Putamen (tissue), 1 donor: ENCODE results near the gene CTNNA2.
A peak's percentile ranks its signal among the peaks of the same experiment; 100 is the strongest.

Experiments
- DNase-seq: peaks from one replicate; pipeline ENCODE4 v3.0.0-alpha.2; 2016; ENCODE audit warnings: low spot score

CTNNA2 gene

DNA sequence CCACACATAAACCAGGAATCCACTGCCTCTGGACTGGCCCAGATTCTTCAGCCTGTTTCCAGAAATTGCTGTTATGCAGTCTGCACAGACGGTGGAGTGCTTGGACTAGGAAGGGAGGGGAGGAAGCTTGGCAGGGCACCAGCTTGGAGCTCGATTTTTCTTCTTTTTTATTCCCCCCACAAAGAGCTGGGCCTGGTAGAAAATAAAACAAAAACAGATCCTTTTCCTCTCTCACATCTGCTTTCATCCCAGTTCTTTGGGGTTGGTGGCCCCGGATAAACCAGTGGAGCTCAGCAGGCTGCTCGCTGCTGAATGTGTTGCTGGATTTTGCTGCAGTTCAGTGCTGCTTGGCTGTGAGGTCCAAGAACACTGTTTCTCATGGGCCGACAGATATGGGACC is 775.7 kb downstream of the CTNNA2 start:
- DNase-seq, result peak; percentile 72

DNA sequence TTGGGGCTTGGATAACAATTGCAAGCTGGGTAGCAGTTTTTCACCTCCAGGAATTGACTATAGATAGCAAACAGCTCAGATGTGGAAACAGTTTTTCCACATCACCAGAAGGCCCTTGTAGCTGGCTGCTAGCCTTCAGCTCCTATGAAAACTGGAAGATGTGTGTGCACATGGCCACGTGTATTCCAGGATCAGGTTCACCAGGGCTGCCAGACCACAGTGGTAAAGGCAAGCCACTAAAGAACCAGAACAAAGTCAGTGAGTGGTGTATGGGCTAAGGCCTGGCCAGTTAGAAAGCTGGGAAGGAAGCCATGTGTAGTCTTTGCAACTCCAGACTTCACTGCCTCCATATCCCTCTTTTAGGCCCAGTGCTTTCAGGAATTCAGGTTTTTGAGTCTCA is 778.8 kb downstream of the CTNNA2 start:
- DNase-seq, result no peak

DNA sequence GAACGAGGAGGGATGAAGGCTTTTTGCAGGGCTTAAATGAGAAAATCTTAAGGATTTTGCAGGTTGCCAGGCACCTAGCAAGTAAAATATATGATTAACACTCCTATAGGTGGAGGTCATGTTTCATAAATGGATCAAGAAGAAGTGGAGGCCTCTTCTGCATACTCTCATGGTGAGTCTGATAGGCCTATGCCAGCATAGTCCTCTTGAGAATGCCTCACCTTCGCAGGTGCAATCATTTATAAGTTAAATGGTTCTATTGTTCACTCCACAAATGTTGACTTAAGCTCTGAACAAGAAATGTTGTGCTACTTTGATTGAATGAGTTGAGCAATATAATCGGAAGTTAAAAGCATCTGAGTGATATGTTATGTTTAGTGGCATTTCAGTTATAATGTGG is 779.6 kb downstream of the CTNNA2 start:
- no peak for DNase-seq

DNA sequence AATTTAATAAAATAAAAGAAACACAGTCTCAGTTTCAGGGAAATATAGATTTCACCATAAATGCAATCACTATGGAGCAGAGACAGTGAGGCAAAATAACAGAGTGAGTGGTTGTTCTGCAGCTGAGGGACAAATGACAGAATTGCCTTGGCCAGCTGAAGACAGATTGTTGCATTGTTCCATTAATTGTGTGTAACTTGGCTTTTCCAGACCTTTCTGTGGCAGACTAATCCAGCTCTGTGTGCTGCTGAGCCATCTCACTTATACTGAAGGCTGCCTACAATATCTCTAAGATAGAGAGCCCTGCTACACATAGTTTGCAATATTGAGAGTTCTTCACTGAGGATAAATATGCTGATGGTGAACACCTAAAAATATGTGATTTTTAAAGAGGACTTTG is 780.2 kb downstream of the CTNNA2 start:
- DNase-seq, result no peak

- no peak for DNase-seq
These were observed 786.1 kb downstream of the CTNNA2 start for GRCh38 chr2:80298954-80299353.

- peak; percentile 70 for DNase-seq
These were observed 786.8 kb downstream of the CTNNA2 start for GRCh38 chr2:80299661-80300060.

DNA sequence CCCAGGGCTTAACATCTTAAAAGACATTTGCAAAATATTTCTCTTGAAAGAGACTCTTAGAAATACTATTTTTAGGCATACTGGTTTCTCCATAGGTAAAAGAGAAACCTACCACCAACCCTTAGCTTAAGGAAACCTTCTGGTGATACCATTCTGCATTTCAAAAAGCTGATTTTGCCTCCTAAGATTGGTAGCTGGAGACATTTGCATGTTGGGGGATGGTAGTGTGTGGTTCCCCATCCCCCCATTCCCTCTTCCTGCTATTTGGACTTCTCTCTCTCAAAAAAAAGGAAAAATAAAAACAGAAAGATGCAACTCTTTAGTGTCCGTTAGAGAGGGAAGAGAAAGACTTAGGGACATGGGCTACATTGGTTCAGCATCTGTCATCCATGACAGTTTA is 787.5 kb downstream of the CTNNA2 start:
- no peak for DNase-seq

GRCh38 chr2:80300954-80301353 is 788.1 kb downstream of the CTNNA2 start:
- DNase-seq, result no peak

DNA sequence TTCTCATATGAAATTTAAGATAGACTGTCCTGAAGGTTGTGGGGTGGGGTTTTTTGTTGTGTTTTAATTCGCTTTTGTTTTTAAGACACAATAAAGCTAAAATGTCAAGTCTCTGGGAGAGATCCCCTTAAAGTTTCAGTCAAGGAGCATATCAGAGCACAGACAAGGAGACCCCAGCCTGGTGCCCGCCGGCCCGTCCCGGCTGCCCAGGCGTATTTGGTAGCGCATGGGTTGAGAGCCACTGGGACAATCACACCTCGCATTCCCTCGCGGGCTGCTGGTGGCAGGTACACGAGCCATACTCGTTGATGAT is 789.1 kb downstream of the CTNNA2 start:
- DNase-seq, result no peak

- DNase-seq, result no peak
These were observed 789.6 kb downstream of the CTNNA2 start for GRCh38 chr2:80302314-80303005.

DNA sequence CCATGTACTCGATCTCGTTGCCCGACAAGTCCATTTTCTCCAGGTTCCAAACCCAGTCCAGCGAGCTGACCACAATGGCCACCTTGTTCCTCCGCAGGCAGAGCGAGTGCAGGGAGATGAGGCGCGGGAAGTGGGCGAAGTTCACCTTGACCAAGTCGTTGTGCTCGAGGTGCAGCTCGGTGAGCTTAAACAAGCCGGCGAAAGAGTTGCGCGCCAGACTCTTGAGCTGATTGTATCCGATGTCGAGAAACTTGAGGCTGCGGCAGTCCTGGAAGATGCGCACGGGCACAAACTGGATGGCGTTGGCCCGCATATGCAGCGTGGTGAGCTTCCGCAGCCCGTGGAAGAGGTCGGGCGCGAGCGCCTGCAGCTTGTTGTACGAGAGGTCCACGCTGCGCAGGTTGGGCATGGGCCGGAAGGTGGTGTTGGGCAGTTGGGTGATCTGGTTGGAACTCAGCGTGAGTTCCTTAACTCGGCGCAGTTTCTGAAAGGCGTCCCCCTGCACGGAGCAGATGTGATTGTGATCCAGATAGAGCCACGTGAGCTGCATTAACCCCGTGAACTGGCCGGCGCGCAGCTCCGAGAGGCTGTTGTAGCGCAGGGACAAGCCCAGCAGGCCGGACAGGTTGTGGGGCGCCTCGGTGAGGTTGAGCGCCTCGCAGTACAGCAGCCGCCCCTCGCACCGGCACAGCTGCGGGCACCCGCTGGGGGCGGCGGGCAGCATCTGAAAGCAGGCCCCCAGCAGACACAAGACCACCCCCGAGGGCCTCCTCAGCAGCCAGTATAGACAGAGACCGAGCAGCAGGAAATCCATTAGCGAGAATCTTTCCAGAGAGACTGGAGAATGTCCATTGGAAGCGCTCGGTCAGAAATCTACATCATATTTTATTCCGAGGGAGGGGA is 790.4 kb downstream of the CTNNA2 start:
- no peak for DNase-seq

- no peak for DNase-seq
These were observed 791.3 kb downstream of the CTNNA2 start, which contains the start of gene LRRTM1 for GRCh38 chr2:80303909-80304837. LRRTM1 (minus strand) TSS chr2:80304752; CDS start chr2:80303819, 933 bp downstream.

GRCh38 chr2:80311304-80311703 is 798.5 kb downstream of the CTNNA2 start:
- no peak for DNase-seq

GRCh38 chr2:80312282-80312839 is 799.5 kb downstream of the CTNNA2 start:
- no peak for DNase-seq

- peak; percentile 21 for DNase-seq
These were observed 809.6 kb downstream of the CTNNA2 start for GRCh38 chr2:80322311-80322920.

GRCh38 chr2:80322958-80323357 is 810.1 kb downstream of the CTNNA2 start:
- DNase-seq, result peak; percentile 13

- no peak for DNase-seq
These were observed 810.8 kb downstream of the CTNNA2 start for GRCh38 chr2:80323610-80324009.

DNA sequence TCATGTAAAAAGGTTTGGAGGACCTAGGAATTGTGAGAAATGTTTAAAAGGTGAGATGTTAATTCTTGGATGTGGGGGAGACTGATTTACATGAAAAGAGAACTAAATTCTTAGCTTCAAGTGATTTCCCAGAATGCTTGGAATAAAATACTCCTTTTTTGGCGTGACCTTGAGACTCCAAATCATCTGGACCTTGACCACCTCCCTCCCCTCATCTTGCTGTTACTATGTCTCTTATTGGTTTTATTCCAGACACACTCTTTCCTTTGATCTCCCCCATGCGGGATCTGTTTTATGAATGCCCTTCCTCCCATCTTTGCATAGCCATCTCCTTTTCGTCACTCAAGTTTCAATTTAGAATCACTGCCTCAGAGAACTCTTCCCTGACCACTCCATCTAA is 811.7 kb downstream of the CTNNA2 start:
- DNase-seq, result no peak

DNA sequence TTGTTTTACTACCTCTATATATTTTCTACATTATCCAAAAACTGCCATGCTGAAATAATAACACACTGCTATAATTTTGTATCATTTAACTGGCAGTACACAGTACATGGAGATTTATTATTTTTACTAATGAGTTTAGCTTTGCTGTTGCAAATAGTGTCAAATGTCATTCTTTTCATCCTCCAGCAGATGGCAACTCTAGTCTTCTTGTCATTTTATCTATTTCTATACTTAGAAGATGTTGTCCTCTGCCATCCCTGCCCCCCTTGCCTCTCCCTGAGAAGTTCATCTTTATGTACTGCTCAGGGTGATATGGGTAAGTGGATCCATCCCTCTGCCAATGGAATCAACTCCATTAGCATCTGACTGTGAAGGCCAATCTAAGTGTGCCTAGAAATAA is 813.4 kb downstream of the CTNNA2 start:
- peak; percentile 66 for DNase-seq

DNA sequence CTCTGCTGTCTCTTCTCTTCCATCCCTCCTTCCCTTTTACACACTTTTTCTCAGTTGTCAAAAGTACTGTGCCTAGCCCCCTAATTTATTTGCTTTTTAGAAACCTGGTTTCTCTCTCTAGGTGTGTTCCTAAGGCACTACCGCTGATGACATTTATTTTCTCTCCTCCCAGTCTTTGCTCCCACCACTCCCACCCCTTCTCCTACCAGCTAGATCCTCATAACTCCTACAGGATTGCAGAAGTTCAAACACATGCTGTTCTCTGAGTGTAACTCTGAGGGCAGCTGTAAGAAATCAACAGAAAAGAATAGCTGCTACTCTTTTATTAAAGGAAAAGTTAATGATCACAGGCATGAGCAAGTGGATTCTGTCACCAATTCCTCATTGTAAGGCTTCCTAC is 814.0 kb downstream of the CTNNA2 start:
- DNase-seq, result peak; percentile 57

DNA sequence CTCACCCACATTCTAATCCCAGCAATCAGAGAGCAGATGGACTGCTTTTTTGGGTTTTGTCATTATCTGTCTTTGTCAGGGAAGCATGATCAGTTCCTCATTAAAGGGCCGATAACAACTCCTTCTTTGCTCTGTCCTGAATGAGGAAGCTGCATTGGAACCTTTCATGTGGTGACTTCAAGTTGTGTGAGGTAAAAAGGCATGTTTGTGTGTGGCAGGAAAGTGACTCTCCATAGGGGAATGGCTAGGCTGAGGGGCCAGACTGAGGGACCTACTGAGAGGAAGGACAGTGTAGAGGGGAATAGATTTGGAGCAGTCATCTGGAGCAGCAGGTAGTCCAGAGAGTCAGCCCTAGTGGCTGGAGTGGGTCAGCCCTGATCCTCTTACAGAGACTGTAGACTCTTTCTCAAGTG is 815.3 kb downstream of the CTNNA2 start:
- DNase-seq, result no peak

GRCh38 chr2:80329491-80329890 is 816.6 kb downstream of the CTNNA2 start:
- DNase-seq, result no peak
